Hepatocyte (in vitro differentiated cells): ENCODE results near the gene OSTN. TPM values are rescaled to one million over a fixed set of nuclear protein-coding genes. Genes with fewer than 3 reads are reported as not detected.

Experiments used
- DNase-seq: peaks from one replicate; pipeline ENCODE4 v3.0.0-alpha.2; 2016; ENCODE audit warnings: low spot score
- H2AFZ ChIP-seq: fragments of 200-600 bp; sonication (generic); 2 replicates; pipeline ENCODE4 v1.6.0; 2016; ENCODE audit warnings: antibody characterized with exemption, mild to moderate bottlenecking
- H3K27ac ChIP-seq: fragments of 200-600 bp; sonication (generic); 2 replicates; pipeline ENCODE4 v1.5.1; 2016; ENCODE audit warnings: mild to moderate bottlenecking
- H3K27me3 ChIP-seq: fragments of 200-600 bp; sonication (generic); 2 replicates; pipeline ENCODE4 v1.6.1; 2016
- H3K36me3 ChIP-seq: fragments of 200-600 bp; sonication (generic); replicated peaks from 2 replicates; pipeline ENCODE4 v1.5.1; 2016; ENCODE audit warnings: low read depth; ENCODE audit not compliant: insufficient read depth
- H3K4me1 ChIP-seq: fragments of 200-600 bp; sonication (generic); 2 replicates; pipeline ENCODE4 v1.5.1; 2016; ENCODE audit warnings: mild to moderate bottlenecking, moderate library complexity; ENCODE audit not compliant: insufficient read depth
- H3K4me2 ChIP-seq: fragments of 200-600 bp; sonication (generic); 2 replicates; pipeline ENCODE4 v1.6.0; 2016
- H3K4me3 ChIP-seq: fragments of 200-600 bp; sonication (generic); 2 replicates; pipeline ENCODE4 v1.5.1; 2016; ENCODE audit warnings: mild to moderate bottlenecking
- H3K79me2 ChIP-seq: fragments of 200-600 bp; sonication (generic); 2 replicates; pipeline ENCODE4 v1.6.0; 2017; ENCODE audit warnings: mild to moderate bottlenecking
- H3K9me2 ChIP-seq: fragments of 200-600 bp; sonication (generic); replicated peaks from 2 replicates; pipeline ENCODE4 v1.6.0; 2017; ENCODE audit warnings: mild to moderate bottlenecking; ENCODE audit not compliant: insufficient read depth
- H3K9me3 ChIP-seq: fragments of 200-600 bp; sonication (generic); 2 replicates; pipeline ENCODE4 v1.5.1; 2016; ENCODE audit warnings: low read depth, mild to moderate bottlenecking
- H4K20me1 ChIP-seq: fragments of 200-600 bp; sonication (generic); 2 replicates; pipeline ENCODE4 v1.6.0; 2016; ENCODE audit warnings: mild to moderate bottlenecking; ENCODE audit not compliant: insufficient read depth, poor library complexity, severe bottlenecking
- CTCF ChIP-seq: fragments of 200-600 bp; sonication (generic); IDR thresholded peaks from 2 replicates; pipeline ENCODE4 v1.5.1; 2016; ENCODE audit warnings: antibody characterized with exemption, mild to moderate bottlenecking; ENCODE audit not compliant: poor library complexity
- EZH2 ChIP-seq: fragments of 200-600 bp; sonication (generic); IDR thresholded peaks from 2 replicates; pipeline ENCODE4 v1.6.1; 2016; ENCODE audit warnings: antibody characterized with exemption, mild to moderate bottlenecking, borderline replicate concordance
- EZH2phosphoT487 ChIP-seq: fragments of 200-600 bp; sonication (generic); IDR thresholded peaks from one replicate; pipeline ENCODE4 v1.6.1; 2018; ENCODE audit warnings: antibody characterized with exemption, mild to moderate bottlenecking, low read depth, moderate library complexity; ENCODE audit not compliant: unreplicated experiment, severe bottlenecking
- WGBS: methylation state at CpG from one replicate; pipeline ENCODE4 v1.1.6; 2016; ENCODE audit warnings: low lambda C conversion rate; ENCODE audit errors: missing lambda C conversion rate; 5-methylcytosine and 5-hydroxymethylcytosine counted together
- polyA plus RNA-seq: library from polyadenylated mRNA; unstranded; fragments of >200 nt; fragmentation: Nextera tagmentation; extraction: Ambion mirVana; gene quantifications from 2 replicates; pipeline ENCODE4 v1.2.1, GENCODE V29; 2016
- total RNA-seq: library from RNA; depleted of rRNA; stranded (reverse); fragments of >200 nt; gene quantifications from 2 replicates; pipeline ENCODE4 v1.2.3, GENCODE V29; 2014

Gene OSTN
- total RNA-seq = 11.3 and 17.4 TPM in 2 replicates
- polyA plus RNA-seq = 1.4 and 6.6 TPM in 2 replicates

GRCh38 chr3:191198932-191199331, at the start of gene OSTN:
OSTN (plus strand) TSS chr3:191199241; CDS start chr3:191212533, 13,292 bp downstream.
- H3K27me3 ChIP-seq = no peaks in the 10 kb centered on the region
- H3K36me3 ChIP-seq = no peaks in the 10 kb centered on the region
- H3K9me2 ChIP-seq = no peaks in the 10 kb centered on the region
- no peak within 1 kb of the TSS for H3K27ac ChIP-seq
- TF ChIP-seq EZH2phosphoT487 = no peak
- no peak for TF ChIP-seq EZH2
- no peak for TF ChIP-seq CTCF
- no peak within 1 kb of the TSS for H3K4me2 ChIP-seq
- H3K4me1 ChIP-seq = no peaks in the 10 kb centered on the region
- no peaks in the 10 kb centered on the region for H3K79me2 ChIP-seq
- WGBS = 70% methylated on average over 3 of the region's 3 CpGs
- no peaks in the 10 kb centered on the region for H3K9me3 ChIP-seq
- H3K4me3 ChIP-seq = no peak within 1 kb of the TSS
- no peaks in the 10 kb centered on the region for H4K20me1 ChIP-seq
- DNase-seq = no peak
- H2AFZ ChIP-seq = no peak within 1 kb of the TSS

- no peak for DNase-seq
- Histone ChIP-seq H3K9me3 (peaks cover 8% of the 10 kb centered on the region), H3K9me2 (no peaks in the 10 kb centered on the region), H3K79me2 (no peaks in the 10 kb centered on the region), H3K4me3 (no peak overlapping the region), H3K27ac (no peak overlapping the region), H3K36me3 (no peaks in the 10 kb centered on the region), H3K4me2 (no peak overlapping the region), H2AFZ (no peak overlapping the region), H4K20me1 (no peaks in the 10 kb centered on the region), H3K4me1 (no peaks in the 10 kb centered on the region), H3K27me3 (no peaks in the 10 kb centered on the region)
- no peak for TF ChIP-seq EZH2
- TF ChIP-seq CTCF = no peak
- TF ChIP-seq EZH2phosphoT487 = no peak
- 94% methylated on average over 1 of the region's 1 CpG for WGBS
These were observed 47.4 kb upstream of the OSTN start for GRCh38 chr3:191151653-191152052.

GRCh38 chr3:191154827-191155226, 44.2 kb upstream of the OSTN start:
- Histone ChIP-seq H3K9me2 (no peaks in the 10 kb centered on the region), H3K36me3 (no peaks in the 10 kb centered on the region), H4K20me1 (no peaks in the 10 kb centered on the region), H3K9me3 (peaks cover 8% of the 10 kb centered on the region), H3K4me1 (no peaks in the 10 kb centered on the region), H3K4me2 (no peak overlapping the region), H3K79me2 (no peaks in the 10 kb centered on the region), H2AFZ (no peak overlapping the region), H3K27me3 (no peaks in the 10 kb centered on the region), H3K4me3 (no peak overlapping the region), H3K27ac (no peak overlapping the region)
- no peak for DNase-seq
- TF ChIP-seq EZH2phosphoT487 = no peak
- TF ChIP-seq EZH2 = no peak
- no peak for TF ChIP-seq CTCF

GRCh38 chr3:191158247-191158646, 40.8 kb upstream of the OSTN start:
- H2AFZ ChIP-seq = no peak overlapping the region
- H3K36me3 ChIP-seq = no peaks in the 10 kb centered on the region
- H3K27me3 ChIP-seq = no peaks in the 10 kb centered on the region

More at GRCh38 chr3:191158247-191158646, 40.8 kb upstream of the OSTN start:
- no peak for DNase-seq
- Histone ChIP-seq H3K4me3 (no peak overlapping the region), H3K4me2 (no peak overlapping the region), H3K4me1 (no peaks in the 10 kb centered on the region), H3K9me3 (peaks cover 8% of the 10 kb centered on the region), H3K79me2 (no peaks in the 10 kb centered on the region), H3K27ac (no peak overlapping the region), H4K20me1 (no peaks in the 10 kb centered on the region), H3K9me2 (no peaks in the 10 kb centered on the region)
- WGBS = 56% methylated on average over 1 of the region's 1 CpG
- no peak for TF ChIP-seq EZH2
- TF ChIP-seq EZH2phosphoT487 = no peak
- no peak for TF ChIP-seq CTCF
